ENCODE results near the gene ZKSCAN2.

The ZKSCAN2 gene

DNA sequence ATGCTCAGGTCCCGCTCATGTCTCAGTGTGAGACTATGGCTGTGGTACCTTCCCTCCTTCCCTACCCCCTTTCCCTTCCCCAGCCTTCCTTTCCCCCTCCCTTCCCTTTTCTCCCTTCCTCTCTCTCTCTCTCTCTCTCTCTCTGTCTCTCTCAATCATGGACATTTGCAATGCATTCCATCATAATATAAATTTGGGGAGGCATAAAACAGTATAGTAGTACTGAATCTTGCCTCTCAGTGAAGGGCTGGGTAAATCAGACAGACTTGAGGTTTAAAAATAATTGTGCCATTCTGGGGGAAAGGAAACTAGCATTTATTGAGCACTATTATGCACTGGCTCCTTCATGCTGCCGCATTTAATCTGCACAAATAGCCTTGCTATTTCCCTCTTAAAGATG lies 4.3 kb downstream of the ZKSCAN2 start:
- Histone ChIP-seq H3K27me3 (ENCODE audit: insufficient read depth, low read depth, severe bottlenecking) (no peaks in the 10 kb centered on the region), H3K36me3 (peaks cover 69% of the 10 kb centered on the region), H3K9me3 (ENCODE audit: severe bottlenecking) (no peaks in the 10 kb centered on the region), H3K4me3 (ENCODE audit: low read depth, low read length) (no peak overlapping the region), H3K27ac (no peak overlapping the region)
- no peak for DNase-seq
- TF ChIP-seq CTCF (IDR thresholded peaks at IDR 0.05; ENCODE audit: low read depth, low read length) = no peak

DNA sequence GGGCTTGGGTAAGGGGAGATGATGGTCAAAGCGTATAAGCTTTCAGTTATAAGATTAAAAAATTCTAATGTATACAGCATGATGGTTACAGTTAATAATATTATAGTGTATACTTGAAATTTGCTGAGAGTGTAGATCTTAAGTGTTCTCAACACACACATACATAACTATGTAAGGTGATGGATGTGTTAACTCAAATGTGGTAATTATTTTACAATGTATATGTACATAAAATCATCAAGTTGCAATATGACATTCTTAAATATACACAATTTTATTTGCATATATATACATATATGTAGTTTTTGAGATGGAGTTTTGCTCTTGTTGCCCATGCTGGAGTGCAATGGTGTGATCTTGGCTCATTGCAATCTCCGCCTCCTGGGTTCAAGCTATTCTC lies 7.2 kb downstream of the ZKSCAN2 start:
- Histone ChIP-seq H3K36me3 (peaks cover 89% of the 10 kb centered on the region), H3K27ac (no peak overlapping the region), H3K9me3 (ENCODE audit: severe bottlenecking) (no peaks in the 10 kb centered on the region), H3K27me3 (ENCODE audit: insufficient read depth, low read depth, severe bottlenecking) (no peaks in the 10 kb centered on the region), H3K4me3 (ENCODE audit: low read depth, low read length) (no peak overlapping the region)
- no peak for TF ChIP-seq CTCF (IDR thresholded peaks at IDR 0.05; ENCODE audit: low read depth, low read length)
- DNase-seq = no peak

DNA sequence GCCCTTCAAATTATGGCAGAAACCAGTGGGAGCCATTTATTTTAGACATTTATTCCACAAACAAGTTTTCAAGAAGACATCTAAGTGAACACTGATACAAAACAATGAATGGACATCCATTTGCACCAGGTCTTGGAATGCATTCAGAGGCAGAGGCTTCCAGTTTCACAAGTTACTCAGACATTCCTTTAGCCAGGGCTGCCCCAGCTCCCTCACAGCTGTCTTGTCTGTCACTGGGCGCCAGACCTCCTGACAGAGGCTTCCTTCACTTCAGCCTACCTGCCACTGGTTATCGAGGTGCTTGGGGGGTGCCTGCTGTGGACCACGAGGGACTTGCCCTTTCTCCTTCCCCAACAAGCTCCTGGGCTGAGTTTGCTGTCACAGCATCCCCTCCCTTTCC lies 21.7 kb downstream of the ZKSCAN2 start:
- Histone ChIP-seq H3K9me3 (ENCODE audit: severe bottlenecking) (no peaks in the 10 kb centered on the region), H3K27ac (no peak overlapping the region), H3K36me3 (peaks cover 18% of the 10 kb centered on the region), H3K27me3 (ENCODE audit: insufficient read depth, low read depth, severe bottlenecking) (no peaks in the 10 kb centered on the region), H3K4me3 (ENCODE audit: low read depth, low read length) (no peak overlapping the region)
- TF ChIP-seq CTCF (IDR thresholded peaks at IDR 0.05; ENCODE audit: low read depth, low read length) = no peak
- DNase-seq = no peak

DNA sequence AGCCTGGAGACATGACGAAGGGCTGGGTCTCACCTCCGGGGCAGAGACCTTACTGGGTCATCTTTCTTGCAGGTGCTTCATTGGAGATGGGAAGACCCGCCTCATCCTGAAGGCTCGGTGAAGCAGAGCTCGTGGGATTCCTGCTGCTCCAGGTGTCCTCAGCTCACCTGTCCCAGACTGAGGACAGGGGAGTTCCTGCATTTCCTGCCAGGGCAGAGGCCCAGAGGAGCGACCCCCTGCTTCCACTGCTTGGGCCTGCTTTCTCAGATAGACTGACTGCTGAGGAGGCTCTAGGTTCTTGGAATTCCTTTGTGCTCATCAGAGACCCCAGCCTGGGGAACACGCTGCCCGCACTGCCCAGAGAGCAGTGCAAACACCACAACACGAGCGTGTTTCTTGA lies 29.3 kb downstream of the ZKSCAN2 start:
- Histone ChIP-seq H3K36me3 (no peaks in the 10 kb centered on the region), H3K27ac (no peak overlapping the region), H3K4me3 (ENCODE audit: low read depth, low read length) (no peak overlapping the region), H3K9me3 (ENCODE audit: severe bottlenecking) (no peaks in the 10 kb centered on the region), H3K27me3 (ENCODE audit: insufficient read depth, low read depth, severe bottlenecking) (no peaks in the 10 kb centered on the region)
- no peak for TF ChIP-seq CTCF (IDR thresholded peaks at IDR 0.05; ENCODE audit: low read depth, low read length)
- no peak for DNase-seq

DNA sequence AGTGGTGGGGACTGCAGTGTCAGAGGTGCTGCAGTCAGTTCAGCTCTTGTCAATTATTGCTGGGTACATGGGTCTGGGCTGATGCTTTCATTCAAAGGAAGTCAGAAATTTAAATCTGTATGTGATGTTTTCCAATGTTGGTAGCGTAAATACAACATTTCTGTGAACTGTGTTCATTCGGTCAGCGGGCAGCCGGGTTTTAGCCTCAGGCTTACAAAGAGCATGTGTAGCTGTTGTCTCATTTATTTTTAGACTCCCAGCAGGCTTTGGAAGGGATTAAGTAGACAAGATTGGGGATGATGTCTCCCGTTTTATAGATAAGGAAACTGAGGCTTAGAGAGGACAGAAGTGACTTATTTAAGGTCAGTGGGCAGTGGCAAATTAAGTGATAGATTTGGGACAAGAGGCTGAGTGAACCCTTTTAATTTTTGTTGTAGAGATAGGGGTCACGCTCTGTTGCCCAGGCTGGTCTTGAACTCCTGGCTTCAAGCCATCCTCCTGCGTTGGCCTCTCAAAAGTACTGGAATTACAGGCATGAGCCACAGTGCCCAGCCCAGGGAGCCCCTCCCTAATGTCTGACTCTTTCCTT lies 32.8 kb downstream of the ZKSCAN2 start:
- TF ChIP-seq CTCF (IDR thresholded peaks at IDR 0.05; ENCODE audit: low read depth, low read length) = no peak
- H3K27me3 ChIP-seq (ENCODE audit: insufficient read depth, low read depth, severe bottlenecking) = no peaks in the 10 kb centered on the region
- no peak for DNase-seq
- no peaks in the 10 kb centered on the region for H3K36me3 ChIP-seq
- no peak overlapping the region for H3K27ac ChIP-seq
- H3K4me3 ChIP-seq (ENCODE audit: low read depth, low read length) = no peak overlapping the region
- H3K9me3 ChIP-seq (ENCODE audit: severe bottlenecking) = no peaks in the 10 kb centered on the region

GRCh38 chr16:25223964-25224363 lies 33.7 kb downstream of the ZKSCAN2 start:
- no peak overlapping the region for H3K4me3 ChIP-seq (ENCODE audit: low read depth, low read length)
- H3K27me3 ChIP-seq (ENCODE audit: insufficient read depth, low read depth, severe bottlenecking) = no peaks in the 10 kb centered on the region
- H3K36me3 ChIP-seq = no peaks in the 10 kb centered on the region
- TF ChIP-seq CTCF (IDR thresholded peaks at IDR 0.05; ENCODE audit: low read depth, low read length) = no peak
- H3K27ac ChIP-seq = no peak overlapping the region
- no peak for DNase-seq
- H3K9me3 ChIP-seq (ENCODE audit: severe bottlenecking) = no peaks in the 10 kb centered on the region

All from WERI-Rb-1 (cell line).